ENCODE measurements around the gene ACOD1.
"Not testable (repeated sequence)": the region's sequence is repeated elsewhere in the genome, so short reads cannot be mapped to it uniquely, and the experiment has no call there.

ACOD1 gene

DNA sequence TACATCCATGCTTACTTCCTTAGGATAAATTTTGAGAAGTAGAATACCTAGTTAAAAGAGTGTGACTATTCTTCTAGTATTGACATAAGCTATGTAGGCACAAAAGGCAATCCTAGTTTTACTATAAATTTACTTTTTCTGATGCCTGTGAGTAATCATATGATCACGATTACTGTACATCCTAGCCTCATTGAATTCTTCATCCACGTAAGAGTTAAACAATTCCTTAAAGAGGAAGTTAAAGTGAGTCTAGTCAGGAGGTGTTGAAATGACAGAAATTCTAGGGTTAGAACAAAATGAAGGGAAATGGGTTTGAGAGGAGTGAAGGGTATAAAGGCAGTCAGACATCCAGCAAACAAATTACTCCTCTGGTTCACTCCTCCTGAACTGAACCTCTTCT lies at the start of gene ACOD1:
ACOD1 (plus strand) TSS at position 363 of the 400 bp plus-strand sequence. CDS start 48 bp downstream, outside the sequence.
- no peak for DNase-seq

DNA sequence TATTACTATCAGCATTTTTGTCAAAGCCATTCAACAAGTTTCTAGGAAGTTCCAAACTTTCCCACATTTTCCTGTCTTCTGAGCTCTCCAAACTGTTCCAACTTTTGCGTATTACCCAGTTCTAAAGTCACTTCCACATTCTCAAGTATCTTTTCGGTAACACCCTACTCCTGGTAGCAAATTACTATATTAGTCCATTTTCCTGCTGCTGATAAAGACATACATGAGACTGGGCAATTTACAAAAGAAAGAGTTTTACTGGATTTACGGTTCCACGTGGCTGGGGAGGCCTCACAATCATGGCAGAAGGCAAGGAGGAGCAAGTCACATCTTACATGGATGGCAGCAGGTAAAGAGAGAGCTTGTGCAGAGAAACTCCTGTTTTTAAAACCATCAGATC lies 49.2 kb upstream of the ACOD1 start:
- not testable (repeated sequence) for DNase-seq

DNA sequence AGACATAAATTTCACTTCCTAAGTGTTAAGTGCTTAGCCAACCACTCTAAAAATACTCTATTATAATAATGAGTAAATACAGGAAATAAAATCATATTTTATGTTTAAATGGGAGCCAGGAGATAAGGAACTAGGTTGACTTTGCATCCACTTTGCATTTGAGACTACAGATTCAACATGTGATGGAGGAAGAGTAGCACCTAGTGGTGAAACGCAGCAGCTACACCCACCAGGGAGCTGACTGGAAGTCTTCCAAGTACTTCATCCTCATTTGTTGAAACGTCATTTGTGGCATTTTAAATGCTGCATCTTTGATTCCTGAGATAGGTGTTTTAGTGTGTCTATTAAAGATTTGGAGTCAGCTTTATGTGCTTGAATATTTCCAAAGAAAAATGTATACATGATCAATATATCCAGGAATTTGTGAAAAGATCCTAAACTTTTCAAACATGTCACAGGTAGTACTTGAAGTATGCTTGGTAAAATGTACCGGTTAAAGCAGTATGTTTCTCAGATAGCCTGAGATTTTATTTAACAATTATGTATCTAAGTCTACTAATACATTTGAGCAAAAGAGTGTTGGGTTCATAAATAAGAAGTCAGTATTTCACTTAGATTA lies 44.7 kb upstream of the ACOD1 start:
- peak; percentile 14 for DNase-seq

DNA sequence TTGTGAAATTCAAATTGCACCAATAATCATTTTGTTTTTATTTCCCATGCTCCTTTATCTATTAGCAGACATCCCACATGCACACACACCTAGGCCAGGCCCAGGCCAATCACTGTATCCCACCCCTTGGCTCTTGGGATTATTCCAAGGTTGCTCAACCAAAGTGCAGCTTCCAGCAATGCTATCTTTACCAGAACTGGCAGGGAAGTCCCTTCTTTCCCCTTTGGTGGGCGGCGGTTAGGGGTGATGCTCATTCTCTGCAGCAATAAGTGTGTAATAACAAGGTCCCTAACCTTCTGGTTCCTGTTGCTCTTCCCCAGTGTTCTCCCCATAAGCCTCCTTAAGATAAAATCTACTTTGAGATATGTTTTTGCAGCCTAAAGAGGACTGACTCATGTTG lies 43.8 kb upstream of the ACOD1 start:
- DNase-seq: no peak

DNA sequence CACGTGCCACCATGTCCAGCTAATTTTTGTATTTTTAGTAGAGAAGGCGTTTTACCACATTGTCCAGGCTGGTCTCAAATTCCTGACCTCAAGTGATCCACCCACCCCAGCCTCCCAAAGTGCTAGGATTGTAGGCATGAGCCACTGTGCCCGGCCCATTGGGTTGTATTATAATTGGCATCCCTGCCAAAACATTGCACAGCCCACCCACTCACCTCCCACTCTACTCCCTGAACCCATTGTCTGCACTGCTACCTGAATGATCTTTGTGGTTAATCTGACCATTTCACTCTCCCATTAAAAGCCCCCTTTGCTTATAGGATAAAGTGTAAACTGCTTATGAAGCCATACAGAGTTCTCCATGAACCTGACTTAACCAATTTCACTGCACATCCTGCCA lies 35.8 kb upstream of the ACOD1 start:
- DNase-seq: no peak

DNA sequence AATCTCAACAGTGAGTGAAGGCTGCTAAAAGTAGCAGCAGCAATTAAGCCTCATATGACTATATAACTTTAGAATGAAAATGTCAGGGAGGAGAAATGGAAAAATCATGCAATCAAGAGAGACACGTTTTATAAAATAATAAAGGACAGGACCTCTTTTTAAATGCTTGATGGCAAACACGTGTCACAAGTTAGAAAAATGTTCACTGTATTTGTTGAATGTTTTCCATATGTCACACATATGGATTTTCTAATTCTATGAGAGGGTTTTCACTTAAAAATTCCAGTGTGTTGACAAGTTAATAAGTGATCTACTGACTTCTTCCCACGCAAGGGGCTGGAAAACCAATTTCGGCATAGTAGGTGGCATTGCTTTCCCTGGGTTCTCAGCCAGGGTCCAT lies 34.4 kb upstream of the ACOD1 start:
- no peak for DNase-seq

DNA sequence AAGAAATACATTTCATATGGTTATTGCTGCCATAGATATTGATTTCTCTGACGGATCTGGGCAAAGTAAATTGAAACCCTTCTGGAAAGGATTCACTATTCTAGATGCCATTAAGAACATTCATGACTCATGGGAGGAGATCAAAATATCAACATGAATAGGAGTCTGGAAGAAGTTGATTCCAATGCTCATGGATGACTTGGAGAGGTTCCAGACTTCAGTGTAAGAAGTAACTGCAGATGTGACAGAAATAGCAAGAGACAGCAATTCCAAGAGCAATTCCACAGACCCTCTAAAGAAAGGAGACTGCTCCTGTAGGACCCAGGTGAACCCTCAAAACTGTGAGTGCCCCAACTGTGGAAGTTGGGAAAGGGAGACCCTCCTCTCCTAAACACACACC lies 31.2 kb upstream of the ACOD1 start:
- no peak for DNase-seq

DNA sequence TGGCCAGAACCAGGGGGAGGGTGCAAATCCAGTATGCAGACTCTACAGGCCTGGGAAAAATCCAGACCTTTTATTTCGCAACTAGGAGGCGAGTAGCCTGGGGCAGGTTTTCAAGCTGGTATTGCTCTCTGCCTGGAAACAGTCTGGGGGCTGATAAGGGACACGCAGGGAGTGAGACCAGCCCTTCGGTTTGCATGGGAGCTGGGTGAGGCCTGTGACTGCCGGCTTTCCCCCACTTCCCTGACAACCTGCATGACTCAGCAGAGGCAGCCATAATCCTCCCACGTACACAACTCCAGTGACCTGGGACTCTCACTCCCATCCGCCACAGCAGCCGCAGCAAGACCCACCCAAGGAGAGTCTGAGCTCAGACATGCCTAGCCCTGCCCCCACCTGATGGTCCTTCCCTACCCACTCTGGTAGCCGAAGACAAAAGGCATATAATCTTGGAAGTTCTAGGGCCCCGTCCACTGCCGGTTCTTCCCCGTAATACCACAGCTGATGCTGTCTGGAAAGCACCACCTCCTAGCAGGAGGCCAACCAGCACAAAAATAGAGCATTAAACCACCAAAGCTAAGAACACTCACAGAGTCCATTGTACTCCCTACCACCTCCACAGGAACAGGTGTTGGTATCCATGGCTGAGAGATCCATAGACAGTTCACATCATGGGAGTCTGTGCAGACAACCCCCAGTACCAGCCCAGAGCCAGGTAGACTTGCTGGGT lies 30.4 kb upstream of the ACOD1 start:
- DNase-seq: not testable (repeated sequence)

DNA sequence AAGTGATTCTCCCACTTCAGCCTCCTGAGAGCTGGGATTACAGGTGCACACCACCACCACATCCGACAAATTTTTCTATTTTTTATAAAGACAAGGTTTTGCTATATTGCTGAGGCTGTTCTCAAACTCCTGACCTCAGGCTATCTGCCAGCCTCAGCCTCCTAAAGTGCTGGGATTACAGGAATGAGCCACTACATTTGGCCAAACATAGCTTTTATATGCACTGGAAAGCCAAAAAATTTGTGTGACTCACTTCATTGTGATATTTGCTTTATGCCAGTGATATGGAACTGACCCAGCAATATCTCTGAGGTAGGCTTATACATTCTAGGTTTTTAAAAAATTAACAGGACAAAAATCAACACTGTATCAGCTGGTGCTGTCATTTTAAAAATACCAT lies 26.8 kb upstream of the ACOD1 start:
- no peak for DNase-seq

DNA sequence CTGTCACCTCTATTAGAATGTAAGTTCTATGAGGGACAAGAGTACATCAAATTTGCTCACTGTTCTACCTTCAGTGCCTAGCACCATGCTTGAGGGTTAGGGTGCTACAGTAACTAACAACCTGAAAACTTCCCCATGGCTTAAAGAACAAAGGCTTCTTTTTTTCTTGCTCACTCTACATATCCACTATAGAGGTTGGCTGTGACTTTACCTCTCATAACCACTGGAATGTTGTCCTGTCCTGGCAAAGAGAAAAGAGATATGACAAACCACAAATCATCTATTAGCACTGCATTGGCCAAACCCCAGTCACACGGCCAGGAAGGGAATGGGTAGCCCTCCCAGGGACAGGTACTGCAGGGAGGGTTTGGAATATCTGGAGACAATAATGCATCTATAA lies 23.2 kb upstream of the ACOD1 start:
- no peak for DNase-seq

DNA sequence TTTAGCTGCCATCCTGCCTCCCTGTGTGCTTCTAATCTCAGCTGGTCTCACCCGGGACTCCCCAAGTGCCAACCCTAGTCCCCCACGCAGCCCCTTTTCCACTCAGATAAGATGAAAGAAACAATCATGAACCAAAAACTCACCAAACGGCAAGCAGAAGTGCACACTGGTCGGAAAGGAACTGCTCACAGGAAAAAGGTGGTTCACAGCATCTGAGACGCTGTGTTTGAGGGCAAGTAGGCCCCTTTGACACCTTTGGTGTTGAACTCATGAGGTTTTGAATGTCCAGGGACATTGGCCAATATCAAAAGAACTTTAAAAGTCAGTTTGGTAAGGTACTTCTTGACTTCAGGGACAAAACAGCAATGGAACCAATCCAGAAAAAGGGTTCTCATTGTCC lies 20.4 kb upstream of the ACOD1 start:
- no peak for DNase-seq

DNA sequence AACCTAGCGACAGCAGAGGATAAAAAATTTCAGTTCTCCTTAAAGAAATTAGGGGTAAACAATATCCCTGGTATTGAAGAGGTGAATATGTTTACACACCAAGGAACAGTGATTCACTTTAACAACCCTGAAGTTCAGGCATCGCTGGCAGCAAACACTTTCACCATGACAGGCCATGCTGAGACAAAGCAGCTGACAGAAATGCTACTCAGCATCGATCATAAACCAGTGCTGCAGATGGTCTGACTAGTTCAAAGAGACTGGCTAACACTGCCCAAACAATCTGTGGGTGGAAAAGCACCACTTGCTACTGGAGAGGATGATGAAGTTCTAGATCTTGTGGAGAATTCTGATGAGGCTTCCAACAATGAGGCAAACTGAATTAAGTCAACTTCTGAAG lies 19.9 kb upstream of the ACOD1 start:
- no peak for DNase-seq

DNA sequence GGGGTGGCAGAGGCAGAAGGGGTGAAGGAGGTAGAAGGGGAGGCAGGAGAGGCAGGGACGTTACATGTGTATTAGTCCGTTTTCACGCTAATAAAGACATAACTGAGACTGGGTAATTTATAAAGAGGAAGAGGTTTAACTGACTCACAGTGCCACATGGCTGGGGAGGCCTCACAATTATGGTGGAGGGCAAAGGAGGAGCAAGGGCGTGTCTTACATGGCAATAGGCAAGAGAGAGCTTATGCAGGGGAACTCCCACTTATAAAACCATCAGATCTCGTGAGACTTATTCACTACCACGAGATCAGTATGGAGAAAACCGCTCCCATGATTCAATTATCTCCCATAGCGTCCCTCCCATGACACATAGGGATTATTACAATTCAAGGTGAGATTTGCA lies 19.0 kb upstream of the ACOD1 start:
- no peak for DNase-seq

DNA sequence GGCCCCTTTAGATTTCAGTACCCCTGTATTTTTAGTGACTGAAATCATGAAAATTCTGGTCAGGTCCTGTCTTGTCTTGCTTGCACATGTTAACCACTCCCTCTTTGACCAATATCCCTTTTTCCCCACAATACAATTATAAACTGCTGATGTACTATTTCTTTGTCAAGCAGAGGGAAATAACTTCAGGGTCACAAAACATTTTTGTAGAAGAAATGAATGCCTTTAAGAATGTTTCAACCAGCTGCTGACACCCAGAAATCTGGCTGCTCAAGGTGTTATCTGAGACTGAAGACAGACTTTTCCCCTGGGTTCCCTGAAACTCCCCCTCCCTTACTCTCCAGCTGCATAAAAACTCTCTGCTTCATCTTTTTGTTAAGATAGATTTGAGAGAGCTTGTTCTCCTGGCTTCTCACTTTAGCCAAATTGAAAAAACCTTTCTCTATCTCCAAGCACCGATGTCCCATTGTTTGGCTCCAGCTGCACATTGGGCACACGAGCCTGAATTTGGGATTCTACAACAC lies 18.4 kb upstream of the ACOD1 start:
- no peak for DNase-seq

DNA sequence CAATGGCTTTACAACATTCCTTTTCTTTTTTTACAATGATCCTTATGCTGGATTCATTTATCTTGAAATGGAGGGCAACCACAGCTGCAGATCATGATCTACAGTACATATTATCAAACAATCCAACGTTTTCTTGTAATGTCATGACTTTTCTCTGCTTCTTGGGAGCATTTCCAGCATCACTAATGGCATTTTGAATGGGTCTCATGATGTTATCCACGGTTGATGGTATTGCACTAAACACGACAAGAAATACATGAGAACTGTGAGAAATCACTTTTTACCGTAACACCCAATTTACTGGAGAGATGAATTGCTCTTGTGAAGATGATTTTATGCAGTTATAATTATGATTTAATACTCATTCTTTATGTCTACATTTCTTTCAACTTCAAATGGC lies 16.2 kb upstream of the ACOD1 start:
- DNase-seq: no peak

DNA sequence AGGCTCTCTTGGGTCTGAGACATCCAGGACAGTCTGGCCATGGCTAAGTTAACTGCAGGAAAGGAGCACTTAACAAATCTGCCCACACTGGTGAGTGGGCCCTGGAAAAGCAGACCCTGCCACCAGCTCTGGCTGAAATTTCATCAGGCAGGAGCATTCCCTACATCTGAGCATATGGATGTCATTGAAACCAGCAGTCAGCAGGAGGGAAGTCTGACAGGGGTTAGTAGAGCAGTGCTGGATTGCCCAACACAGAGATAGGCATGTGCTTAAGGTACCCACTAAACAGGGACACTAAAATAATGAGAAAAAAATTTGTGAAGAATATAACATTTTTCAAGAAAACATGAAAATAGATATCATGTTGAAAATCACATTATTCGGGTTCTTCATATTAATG lies 13.6 kb upstream of the ACOD1 start:
- no peak for DNase-seq

DNA sequence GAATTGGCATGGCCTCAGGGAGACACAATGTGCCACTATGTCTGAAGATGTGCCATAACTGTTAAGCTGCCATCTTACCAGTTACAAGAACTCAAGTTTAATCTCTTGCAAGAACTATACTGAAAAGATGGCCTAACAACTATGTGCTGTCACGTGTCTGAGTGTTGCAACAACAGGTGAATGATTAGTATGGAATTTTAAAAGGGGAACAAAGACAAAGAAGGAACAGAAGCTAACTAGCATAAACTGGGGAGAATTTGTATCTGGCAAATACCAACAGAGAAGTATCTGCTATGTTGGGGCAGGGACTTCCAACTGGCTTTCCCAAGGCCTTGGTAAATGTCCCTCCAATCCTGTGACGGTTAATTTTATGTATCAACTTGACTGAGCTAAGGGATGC lies 11.5 kb upstream of the ACOD1 start:
- DNase-seq: no peak

DNA sequence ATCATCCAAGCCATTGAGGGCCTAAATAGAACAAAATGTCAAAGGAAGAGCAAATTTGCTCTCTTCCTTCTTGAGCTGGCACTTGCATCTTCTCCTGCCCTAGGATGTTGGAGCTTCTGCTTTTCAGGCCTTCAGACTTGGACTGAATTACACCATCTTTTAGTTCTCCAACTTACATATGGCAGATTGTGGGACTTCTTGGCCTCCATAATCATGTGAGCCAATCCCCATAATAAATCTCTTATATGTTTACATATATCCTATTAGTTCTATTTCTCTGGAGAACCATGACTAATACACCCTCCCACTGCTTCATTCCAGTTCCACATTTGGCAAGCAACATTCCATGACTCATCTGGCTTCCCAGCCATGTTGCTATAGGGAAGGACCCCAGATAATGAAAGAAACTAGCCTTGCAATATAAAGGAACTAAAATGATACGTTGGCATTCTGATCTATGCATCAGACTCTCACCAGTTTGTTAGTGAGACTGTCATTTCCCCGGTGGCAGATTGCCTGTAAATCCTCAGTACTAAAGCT lies 11.0 kb upstream of the ACOD1 start:
- DNase-seq: no peak

DNA sequence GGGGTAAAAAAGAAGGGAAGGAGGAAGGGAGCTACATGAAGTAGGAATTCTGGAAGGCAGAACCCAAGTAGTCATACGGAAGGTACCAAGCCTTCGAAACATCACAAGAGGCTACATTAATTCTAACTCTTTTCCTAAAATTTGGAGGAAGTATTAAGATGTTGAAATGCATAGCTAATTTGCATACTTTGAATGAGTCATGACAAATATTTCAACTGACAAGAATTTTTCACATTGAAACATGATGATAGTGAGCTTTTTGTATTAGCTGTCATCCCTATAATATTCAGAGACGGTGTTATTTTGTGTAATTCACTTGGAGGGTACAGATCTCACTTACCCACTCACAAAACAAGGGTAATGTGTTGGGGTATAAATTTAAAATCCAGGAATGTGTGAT lies 9.1 kb upstream of the ACOD1 start:
- DNase-seq: no peak

DNA sequence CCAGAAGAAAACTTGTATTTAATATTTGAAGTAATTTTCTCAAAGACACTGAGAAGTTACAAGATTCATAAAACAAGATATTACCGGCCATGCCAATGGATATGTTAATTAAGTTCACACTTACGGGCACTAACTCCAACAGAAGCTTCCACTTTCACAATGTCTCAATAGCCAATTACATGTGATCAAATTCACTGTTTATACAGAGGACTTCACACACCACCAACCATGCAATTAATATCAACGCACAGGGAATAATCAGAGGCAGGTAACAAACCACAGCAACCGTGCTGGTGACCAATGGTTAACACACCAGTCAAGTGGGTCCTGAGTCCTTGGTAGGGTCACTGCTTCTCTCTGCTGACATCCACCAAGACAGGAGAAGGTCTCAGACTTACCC lies 5.9 kb upstream of the ACOD1 start:
- DNase-seq: no peak

DNA sequence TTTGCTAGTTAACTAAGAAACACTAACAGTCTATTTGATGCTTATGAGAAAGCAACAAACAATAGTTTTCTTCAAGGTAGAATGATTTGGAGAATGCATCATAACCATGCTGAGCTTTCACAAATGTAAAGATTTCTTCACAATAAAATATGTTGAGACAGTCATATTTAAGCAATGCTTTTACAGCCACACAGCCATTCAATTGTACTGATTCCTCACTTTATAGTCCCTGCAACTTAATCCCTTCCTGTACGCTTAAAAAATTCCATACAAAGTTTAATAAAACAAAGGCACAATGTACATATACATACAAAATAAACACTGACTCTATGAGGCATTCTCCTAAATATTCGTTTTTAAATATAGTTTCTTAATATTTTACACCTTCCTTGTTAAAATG lies 4.7 kb upstream of the ACOD1 start:
- no peak for DNase-seq

DNA sequence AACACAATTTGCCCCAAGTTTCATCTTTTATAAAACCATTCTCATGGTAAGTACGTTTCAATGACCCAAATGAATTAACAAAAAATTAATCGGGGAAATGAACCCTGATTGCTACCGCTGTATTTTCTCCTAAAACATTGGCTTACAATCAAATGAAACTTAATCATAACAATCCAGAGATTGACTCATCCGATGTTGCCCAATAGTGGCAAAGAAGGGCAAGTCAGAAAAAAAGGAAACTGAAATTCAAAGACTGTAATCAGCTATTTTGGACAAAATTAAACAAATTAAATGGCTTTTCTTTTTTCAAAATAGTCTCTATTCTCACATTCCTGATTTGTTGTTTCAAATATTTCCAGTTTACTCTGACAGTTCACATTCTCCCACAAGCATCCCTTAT lies 3.9 kb upstream of the ACOD1 start:
- no peak for DNase-seq

DNA sequence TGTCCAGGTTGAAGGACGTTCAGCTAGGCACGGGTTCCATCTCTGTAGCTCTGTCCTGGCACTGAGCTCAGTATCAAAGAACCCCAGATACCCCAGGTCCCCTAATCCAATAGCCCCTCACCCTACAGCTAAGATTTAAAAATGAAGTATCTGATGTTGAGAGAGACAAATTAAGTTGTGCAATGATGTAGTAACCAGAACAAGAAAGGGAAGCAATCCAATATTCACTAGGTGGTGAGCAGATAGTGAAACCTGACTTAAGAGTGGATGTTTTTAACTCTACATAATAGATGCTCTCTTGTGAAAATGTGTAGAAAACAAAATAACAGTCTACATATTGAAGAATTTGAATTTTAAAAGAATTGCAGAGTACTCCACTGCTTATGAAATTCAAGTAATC lies 1.8 kb downstream of the ACOD1 start:
- DNase-seq: no peak

DNA sequence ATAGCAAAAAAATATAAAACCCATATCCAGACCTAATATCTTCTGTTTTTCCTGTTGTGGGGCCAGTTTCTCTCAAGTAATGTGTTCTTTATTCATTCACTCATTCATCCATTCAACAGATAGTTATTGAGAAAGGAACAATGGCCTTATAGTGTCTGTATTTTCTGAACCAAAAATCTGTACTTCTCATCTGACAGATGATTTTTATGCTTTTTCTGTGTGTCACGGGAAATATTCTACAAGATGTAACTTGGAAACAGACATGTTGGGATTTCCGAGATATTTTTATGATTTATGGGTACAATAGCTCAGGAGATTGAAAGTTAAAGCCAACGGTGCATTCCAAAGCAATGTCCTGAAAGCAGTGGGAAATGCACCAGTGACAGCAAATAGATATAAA lies 5.7 kb downstream of the ACOD1 start:
- DNase-seq: no peak

DNA sequence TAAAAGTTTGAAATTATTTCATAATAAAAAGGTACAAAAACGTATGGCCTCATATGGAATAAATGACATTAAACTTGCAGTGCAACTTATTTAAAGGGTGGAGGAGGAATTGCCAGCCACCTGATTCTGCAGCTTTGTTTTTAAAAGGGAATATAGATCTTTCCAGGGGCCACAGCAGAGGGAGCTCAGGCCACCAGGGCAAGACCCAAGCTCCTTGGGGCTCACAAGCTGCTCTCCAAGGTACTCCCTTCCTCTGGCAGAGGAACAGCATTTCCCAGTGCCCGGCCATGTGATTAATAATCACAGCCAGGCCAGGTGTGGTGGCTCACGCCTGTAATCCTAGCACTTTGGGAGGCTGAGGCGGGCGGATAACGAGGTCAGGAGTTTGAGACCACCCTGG lies 6.2 kb downstream of the ACOD1 start:
- no peak for DNase-seq

Data from NCI-H510A treated with DMSO at 0.1 percent for 48 hours (cell line).